Liver (tissue), 9 donors: Measurements from ENCODE around the gene CTDSP2. TPM values are rescaled to one million over a fixed set of nuclear protein-coding genes. Genes with fewer than 3 reads are reported as not detected.

ENCODE experiments used
- DNase-seq: peaks from one replicate; pipeline ENCODE4 v3.0.0-alpha.2; 2017; ENCODE audit warnings: low spot score
- H3K27ac ChIP-seq, 2 donors: one replicate each; pipeline ENCODE4 v1.7.0; 2013; ENCODE audit warnings: inconsistent platforms in 2 of 2, low read length in 2 of 2, control low read depth in 1 of 2, low read depth in 1 of 2, mild to moderate bottlenecking in 1 of 2
- H3K27me3 ChIP-seq, 4 donors: one replicate each; pipeline versions ENCODE4 v1.6.1 to v1.7.0; 2013; ENCODE audit warnings: low read length in 3 of 4, inconsistent platforms in 1 of 4, mild to moderate bottlenecking in 1 of 4, moderate library complexity in 1 of 4; ENCODE audit not compliant: control insufficient read depth in 4 of 4, insufficient read depth in 4 of 4
- H3K36me3 ChIP-seq, 4 donors: one replicate each; pipeline versions ENCODE4 v1.6.1 to v1.7.0; 2013; ENCODE audit warnings: low read length in 3 of 4, mild to moderate bottlenecking in 3 of 4, low read depth in 1 of 4, moderate library complexity in 1 of 4; ENCODE audit not compliant: control insufficient read depth in 4 of 4, insufficient read depth in 3 of 4
- H3K4me1 ChIP-seq, 4 donors: one replicate each; pipeline versions ENCODE4 v1.6.1 to v1.7.0; 2013; ENCODE audit warnings: low read length in 3 of 4, mild to moderate bottlenecking in 3 of 4, moderate library complexity in 1 of 4; ENCODE audit not compliant: control insufficient read depth in 4 of 4, insufficient read depth in 4 of 4
- H3K4me3 ChIP-seq, 3 donors: one replicate each; pipeline versions ENCODE4 v1.6.1 to v1.7.0; 2013; ENCODE audit warnings: low read length in 3 of 3, control low read depth in 1 of 3, low read depth in 1 of 3, mild to moderate bottlenecking in 1 of 3
- H3K9ac ChIP-seq, 2 donors: one replicate each; pipeline ENCODE4 v1.7.0; 2013; ENCODE audit warnings: low read length in 2 of 2, mild to moderate bottlenecking in 2 of 2, moderate library complexity in 2 of 2, control low read depth in 1 of 2, low read depth in 1 of 2
- H3K9me3 ChIP-seq, 4 donors: one replicate each; pipeline versions ENCODE4 v1.6.1 to v1.7.0; 2013; ENCODE audit warnings: low read length in 3 of 4; ENCODE audit not compliant: control insufficient read depth in 4 of 4
- ATF3 ChIP-seq: IDR thresholded peaks from 2 replicates; pipeline ENCODE4 v1.6.1; 2016; ENCODE audit warnings: antibody characterized with exemption
- CTCF ChIP-seq: fragments of 150-350 bp; IDR thresholded peaks from 2 replicates; pipeline ENCODE4 v1.5.1; 2017; ENCODE audit warnings: improper control_type of control experiment, low read depth, low read length; ENCODE audit not compliant: missing input control
- EGR1 ChIP-seq, 2 donors: IDR thresholded peaks; 2 replicates each; pipeline ENCODE4 v1.6.1; 2016 to 2018; ENCODE audit warnings: antibody characterized with exemption in 2 of 2, low read depth in 2 of 2
- FOXA1 ChIP-seq: IDR thresholded peaks from 2 replicates; pipeline ENCODE4 v1.6.1; 2016; ENCODE audit warnings: antibody characterized with exemption
- FOXA2 ChIP-seq: IDR thresholded peaks from 2 replicates; pipeline ENCODE4 v1.6.1; 2016; ENCODE audit warnings: antibody characterized with exemption
- GABPA ChIP-seq, 2 donors: IDR thresholded peaks in 1 of 2; conservative IDR thresholded peaks in 1 of 2; 2 replicates each; pipeline ENCODE4 v1.6.1; 2016; ENCODE audit warnings: antibody characterized with exemption in 2 of 2, mild to moderate bottlenecking in 1 of 2, moderate library complexity in 1 of 2
- HNF4A ChIP-seq, 2 donors: conservative IDR thresholded peaks; 2 replicates each; pipeline ENCODE4 v1.6.1; 2016; ENCODE audit warnings: antibody characterized with exemption in 2 of 2, mild to moderate bottlenecking in 2 of 2
- HNF4G ChIP-seq: IDR thresholded peaks from 2 replicates; pipeline ENCODE4 v1.6.1; 2016; ENCODE audit warnings: antibody characterized with exemption
- JUND ChIP-seq, 2 donors: IDR thresholded peaks; 2 replicates each; pipeline ENCODE4 v1.6.1; 2016; ENCODE audit warnings: antibody characterized with exemption in 2 of 2
- MAX ChIP-seq: IDR thresholded peaks from 2 replicates; pipeline ENCODE4 v1.6.1; 2016; ENCODE audit warnings: antibody characterized with exemption
- NR2F2 ChIP-seq: IDR thresholded peaks from 2 replicates; pipeline ENCODE4 v1.6.1; 2016; ENCODE audit warnings: antibody characterized with exemption
- RAD21 ChIP-seq, 2 donors: IDR thresholded peaks; 2 replicates each; pipeline ENCODE4 v1.6.1; 2016; ENCODE audit warnings: antibody characterized with exemption in 2 of 2, mild to moderate bottlenecking in 2 of 2
- REST ChIP-seq: IDR thresholded peaks from 2 replicates; pipeline ENCODE4 v1.6.1; 2016; ENCODE audit warnings: antibody characterized with exemption, mild to moderate bottlenecking
- SP1 ChIP-seq: IDR thresholded peaks from 2 replicates; pipeline ENCODE4 v1.6.1; 2018; ENCODE audit warnings: antibody characterized with exemption, mild to moderate bottlenecking
- TAF1 ChIP-seq: conservative IDR thresholded peaks from 2 replicates; pipeline ENCODE4 v1.6.1; 2016; ENCODE audit warnings: antibody characterized with exemption, mild to moderate bottlenecking
- YY1 ChIP-seq: IDR thresholded peaks from 2 replicates; pipeline ENCODE4 v1.6.1; 2016; ENCODE audit warnings: antibody characterized with exemption, mild to moderate bottlenecking
- ZBTB33 ChIP-seq: IDR thresholded peaks from 2 replicates; pipeline ENCODE4 v1.6.1; 2016; ENCODE audit warnings: antibody characterized with exemption
- WGBS: extraction: QIAGEN DNeasy Blood & Tissue Kit; methylation state at CpG from one replicate; pipeline ENCODE4 v1.1.7; 2013; 5-methylcytosine and 5-hydroxymethylcytosine counted together
- polyA plus RNA-seq, 2 donors: library from polyadenylated mRNA; stranded (reverse) in 1 of 2; unstranded in 1 of 2; fragments of 200-250 nt in 1 of 2; fragments of >200 nt in 1 of 2; fragmentation: Nextera tagmentation in 1 of 2; extraction: Ambion mirVana in 1 of 2; gene quantifications; one replicate each; pipeline versions ENCODE4 v1.2.1 to v1.2.3, GENCODE V29; 2013 to 2015
- total RNA-seq, 2 donors: library from RNA; depleted of rRNA; stranded (reverse); fragments of >200 nt; gene quantifications; one replicate each; pipeline ENCODE4 v1.2.3, GENCODE V29; 2014
- donor health status: healthy.
- donor health status: healthy.
- donor health status: healthy.
- donor health status: healthy.
- donor health status: healthy.

Gene CTDSP2
- total and polyA plus RNA-seq, 4 donors = 20.1 to 60.9 (median 43.7) TPM

- TF ChIP-seq FOXA1 (no peak), ZBTB33 (no peak), YY1 (no peak), JUND (IDR thresholded peaks at IDR 0.05) (no peak), NR2F2 (no peak)
Observed at GRCh38 chr12:57875753-57876547, 29.4 kb upstream of the CTDSP2 start (continued).

GRCh38 chr12:57874166-57875108, 27.9 kb upstream of the CTDSP2 start:
- TF ChIP-seq TAF1 (no peak), SP1 (no peak), ATF3 (no peak), ZBTB33 (no peak), MAX (no peak), FOXA2 (no peak), HNF4G (no peak), EGR1 (IDR thresholded peaks at IDR 0.05; ENCODE audit: low read depth in 2 of 2) (no peak), JUND (IDR thresholded peaks at IDR 0.05) (no peak), REST (no peak), HNF4A (conservative IDR thresholded peaks at IDR 0.05) (no peak), RAD21 (IDR thresholded peaks at IDR 0.05) (no peak), NR2F2 (no peak), CTCF (no peak), YY1 (no peak), GABPA (IDR thresholded peaks at IDR 0.05 in 1 of 2, conservative IDR thresholded peaks at IDR 0.05 in 1 of 2) (no peak)
- Histone ChIP-seq H3K9ac (no peak overlapping the region), H3K27ac (peak overlapping the region in 1 of 2 donors; percentile 50), H3K36me3 (no peaks in the 10 kb centered on the region), H3K4me1 (peaks cover 0 to 6% (median 2%) of the 10 kb centered on the region in 4 donors), H3K4me3 (no peak overlapping the region), H3K9me3 (no peaks in the 10 kb centered on the region), H3K27me3 (no peaks in the 10 kb centered on the region)
- WGBS = 74% methylated on average over 8 of the region's 8 CpGs
- no peak for DNase-seq
